RWPE1 (cell line): ENCODE results near the gene CORO2A.

ENCODE experiments used
- CTCF ChIA-PET: fragments of 350-600 bp; sonication (Branson Sonifier 250); formaldehyde crosslinking; extraction: SDS; loops from one replicate; lab custom pipeline; 2021; lab: Yijun Ruan, JAX
- POLR2A ChIA-PET: fragments of 400-600 bp; formaldehyde crosslinking; extraction: SDS; loops from one replicate; lab custom pipeline; 2020; ENCODE audit warnings: antibody characterized with exemption; ENCODE audit not compliant: low non-redundant PET; lab: Yijun Ruan, JAX
- DNase-seq: peaks from one replicate; pipeline ENCODE4 v3.0.0; 2012; ENCODE audit warnings: low spot score
- H3K27ac ChIP-seq: fragments of 450-650 bp; 2 replicates; pipeline ENCODE4 v1.5.1; 2017
- TF ChIP-seq, protein P1 (sequence below): fragments of 450-650 bp; conservative IDR thresholded peaks from 2 replicates; pipeline ENCODE4 v1.5.1; 2017; ENCODE audit warnings: low read depth, mild to moderate bottlenecking

Gene CORO2A

DNA sequence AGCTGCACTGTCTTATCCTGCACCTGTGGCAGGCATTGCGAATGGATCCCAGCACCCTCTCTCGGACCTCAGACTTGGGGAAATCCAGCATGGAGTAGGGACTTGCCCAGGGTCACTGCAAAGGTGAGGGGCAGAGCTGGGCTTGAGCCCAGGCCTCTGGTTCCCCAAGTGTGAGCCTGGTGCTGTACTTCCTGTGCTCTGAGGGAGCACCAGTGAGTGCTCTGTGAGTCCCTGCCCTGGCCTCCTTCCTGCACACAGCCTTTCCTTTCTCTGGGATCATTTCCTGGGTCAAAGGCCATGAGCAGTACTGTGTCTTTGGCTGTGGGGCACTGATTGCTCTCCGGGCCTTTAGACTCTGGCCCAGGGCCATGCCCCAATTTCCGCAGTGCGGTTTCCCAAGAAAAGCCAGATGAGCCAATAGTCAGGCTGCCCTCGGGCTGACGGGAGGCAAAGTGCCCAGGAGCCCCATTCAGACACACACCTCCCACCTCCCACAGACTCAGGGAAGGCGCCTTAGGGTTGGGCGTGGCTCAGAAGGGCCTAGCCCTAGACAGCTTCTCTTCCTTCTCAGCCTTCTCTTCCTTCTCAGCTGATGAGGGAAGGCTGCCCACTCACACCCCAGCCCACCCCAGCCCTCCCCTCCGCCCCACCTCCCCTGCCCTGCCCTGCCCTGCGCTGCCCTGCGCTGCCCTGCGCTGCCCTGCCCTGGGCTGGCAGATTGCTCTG, 50.1 kb downstream of the CORO2A start:
- TF ChIP-seq, protein P1, sequence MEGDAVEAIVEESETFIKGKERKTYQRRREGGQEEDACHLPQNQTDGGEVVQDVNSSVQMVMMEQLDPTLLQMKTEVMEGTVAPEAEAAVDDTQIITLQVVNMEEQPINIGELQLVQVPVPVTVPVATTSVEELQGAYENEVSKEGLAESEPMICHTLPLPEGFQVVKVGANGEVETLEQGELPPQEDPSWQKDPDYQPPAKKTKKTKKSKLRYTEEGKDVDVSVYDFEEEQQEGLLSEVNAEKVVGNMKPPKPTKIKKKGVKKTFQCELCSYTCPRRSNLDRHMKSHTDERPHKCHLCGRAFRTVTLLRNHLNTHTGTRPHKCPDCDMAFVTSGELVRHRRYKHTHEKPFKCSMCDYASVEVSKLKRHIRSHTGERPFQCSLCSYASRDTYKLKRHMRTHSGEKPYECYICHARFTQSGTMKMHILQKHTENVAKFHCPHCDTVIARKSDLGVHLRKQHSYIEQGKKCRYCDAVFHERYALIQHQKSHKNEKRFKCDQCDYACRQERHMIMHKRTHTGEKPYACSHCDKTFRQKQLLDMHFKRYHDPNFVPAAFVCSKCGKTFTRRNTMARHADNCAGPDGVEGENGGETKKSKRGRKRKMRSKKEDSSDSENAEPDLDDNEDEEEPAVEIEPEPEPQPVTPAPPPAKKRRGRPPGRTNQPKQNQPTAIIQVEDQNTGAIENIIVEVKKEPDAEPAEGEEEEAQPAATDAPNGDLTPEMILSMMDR, result no peak
- peak; percentile 95 for DNase-seq
- ChIA-PET POLR2A (no interaction called here), CTCF (interaction anchor here (0.6 to 0.8 kb wide), 5 partner anchors 10 to 68 kb away, joined by 3 to 4 read pairs (median 3); no protein-coding TSS in a partner anchor)
- peak overlapping the region; percentile 98 for H3K27ac ChIP-seq

DNA sequence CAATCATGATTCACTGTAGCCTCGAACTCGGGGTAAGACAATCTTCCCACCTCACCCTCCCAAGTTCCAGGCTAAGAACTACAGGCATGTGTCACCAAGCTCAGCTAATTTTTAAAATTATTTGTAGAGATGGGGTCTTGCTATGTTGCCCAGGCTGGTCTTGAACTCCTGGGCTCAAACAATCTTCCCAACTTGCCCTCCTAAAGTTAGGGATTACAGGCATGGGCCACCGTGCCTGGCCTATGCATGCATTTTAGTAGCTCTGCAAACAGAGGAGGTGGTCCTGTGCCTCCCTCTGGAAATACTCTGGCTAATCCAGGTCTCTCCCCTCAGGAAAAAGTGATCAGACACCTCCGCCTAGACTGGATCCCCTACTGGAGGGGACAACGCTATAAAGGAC, 51.9 kb downstream of the CORO2A start:
- H3K27ac ChIP-seq, result no peak overlapping the region
- no peak for DNase-seq
- ChIA-PET CTCF (no interaction called here), POLR2A (no interaction called here)
- TF ChIP-seq, protein P1, result no peak

DNA sequence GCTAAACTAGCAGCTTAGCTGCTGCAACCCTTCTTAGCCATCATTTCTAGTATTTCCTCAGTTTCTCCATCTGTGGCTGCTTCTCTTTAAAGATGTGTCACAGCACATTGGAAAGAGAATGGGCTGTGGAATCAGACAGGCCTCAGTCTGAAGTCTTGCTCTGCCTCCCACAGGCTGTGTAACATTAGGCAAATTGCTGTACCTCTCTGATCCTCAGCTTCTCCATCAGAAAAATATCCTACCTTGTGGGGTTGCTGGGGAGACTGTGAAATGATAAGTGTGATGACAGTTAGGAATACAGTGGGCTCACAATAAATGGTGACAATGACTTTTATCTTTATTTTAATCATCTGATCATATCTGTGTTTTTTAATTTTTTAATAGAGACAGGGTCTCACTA, 55.9 kb downstream of the CORO2A start:
- no peak for DNase-seq
- ChIA-PET POLR2A (no interaction called here), CTCF (interaction anchor here (0.5 kb wide), 1 partner anchor 39 kb away, joined by 3 read pairs; no protein-coding TSS in a partner anchor)
- H3K27ac ChIP-seq, result no peak overlapping the region
- TF ChIP-seq, protein P1, result no peak

DNA sequence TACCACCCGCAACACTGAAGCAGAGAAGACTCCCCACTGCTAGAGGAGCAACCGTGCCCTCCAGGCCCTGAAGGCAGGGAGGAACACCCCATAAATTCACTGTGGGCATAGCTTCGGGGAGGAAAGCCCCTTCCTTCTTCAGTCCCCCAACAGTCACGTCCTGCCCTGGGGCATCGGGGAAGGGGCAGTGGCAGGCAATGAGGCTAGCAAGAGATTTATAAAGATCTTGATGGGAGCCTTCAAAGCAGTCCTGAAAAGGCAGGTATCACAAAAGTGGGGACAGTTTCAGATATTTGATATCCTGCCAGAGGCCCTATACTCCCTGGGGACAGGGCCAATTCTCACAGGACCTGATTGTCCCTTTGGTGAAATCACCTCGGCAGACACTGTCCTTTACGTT, 56.5 kb downstream of the CORO2A start:
- POLR2A ChIA-PET, result no interaction called here
- CTCF ChIA-PET, result no interaction called here
- no peak for DNase-seq
- no peak overlapping the region for H3K27ac ChIP-seq
- TF ChIP-seq, protein P1, result no peak

DNA sequence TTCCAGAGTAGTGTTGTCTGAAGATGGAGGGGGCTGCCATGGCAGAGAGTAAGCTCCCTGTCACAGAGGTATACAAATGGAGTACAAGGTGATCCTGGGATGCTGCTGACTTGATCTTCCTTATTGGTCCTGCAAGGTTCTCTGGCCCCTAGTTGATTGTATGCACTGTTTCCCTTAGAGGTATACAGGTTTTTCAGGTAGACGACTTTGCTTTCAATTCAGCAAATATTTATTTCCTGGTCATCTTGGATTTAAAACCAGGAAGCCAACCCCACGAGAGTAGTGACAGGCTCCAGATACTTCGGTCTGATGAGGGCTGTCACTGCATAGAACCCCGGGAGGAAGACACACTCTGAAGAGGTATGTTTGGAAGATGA, 56.9 kb downstream of the CORO2A start:
- DNase-seq, result no peak
- peak overlapping the region; percentile 10; the same call in 1 of the 2 replicates for H3K27ac ChIP-seq
- ChIA-PET CTCF (no interaction called here), POLR2A (no interaction called here)
- TF ChIP-seq, protein P1, result no peak

DNA sequence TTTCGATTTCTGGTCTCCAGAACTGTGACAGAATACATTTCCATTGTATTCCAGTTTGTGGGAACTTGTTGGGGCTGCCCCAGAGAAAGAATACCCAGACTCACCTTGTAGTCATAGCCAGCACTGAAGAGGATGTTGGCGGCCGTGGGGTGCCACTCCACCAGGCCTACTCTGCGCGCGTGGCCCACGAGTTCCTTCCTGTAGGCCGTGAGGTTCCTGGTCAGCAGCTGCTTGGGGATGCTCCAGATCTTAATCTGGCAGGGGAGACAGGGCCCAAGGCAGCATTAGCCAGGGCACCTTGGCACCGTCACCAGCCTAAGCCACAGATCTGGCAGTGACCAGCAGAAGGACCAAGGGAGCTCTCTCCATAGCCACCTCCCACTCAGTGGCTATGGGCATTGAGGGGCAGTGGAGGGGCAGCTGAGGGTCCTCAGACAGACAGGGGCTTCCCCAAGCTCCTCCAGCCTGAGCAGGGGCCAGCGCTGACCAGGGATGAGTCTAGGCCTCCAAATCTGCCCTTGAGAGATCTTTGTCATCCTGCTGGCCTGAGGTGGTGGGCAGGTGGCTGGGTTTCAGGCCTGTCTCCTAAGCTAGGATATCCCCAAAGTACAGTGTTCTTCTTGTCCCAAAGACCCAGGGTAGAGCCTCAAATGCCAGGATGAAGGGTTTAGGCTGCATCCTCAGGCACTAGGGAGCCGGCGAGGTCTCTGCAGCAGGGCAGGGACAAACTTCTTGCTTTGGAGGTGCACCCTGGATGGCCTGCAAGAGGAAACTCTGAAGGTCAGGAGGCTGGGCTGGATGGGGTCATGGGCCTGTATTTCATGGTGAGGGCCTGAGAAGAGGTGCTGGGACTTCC, 57.5 kb downstream of the CORO2A start:
- CTCF ChIA-PET, result interaction anchor here (0.5 to 1.6 kb wide), 2 partner anchors 14 to 192 kb away, joined by 3 read pairs; no protein-coding TSS in a partner anchor
- POLR2A ChIA-PET, result no interaction called here
- TF ChIP-seq, protein P1, result no peak
- no peak for DNase-seq
- peak overlapping the region; percentile 10 for H3K27ac ChIP-seq
